HG02840 (cell line): ENCODE data around the gene PPP1R3C.

Experiments
- ATAC-seq: cut with Tn5 transposase; IDR thresholded peaks from one replicate; pipeline ENCODE4 v1.9.1; 2021; ENCODE audit warnings: mild to moderate bottlenecking, moderate library complexity, moderate number of reproducible peaks; ENCODE audit not compliant: unreplicated experiment, low FRiP score

The PPP1R3C gene

DNA sequence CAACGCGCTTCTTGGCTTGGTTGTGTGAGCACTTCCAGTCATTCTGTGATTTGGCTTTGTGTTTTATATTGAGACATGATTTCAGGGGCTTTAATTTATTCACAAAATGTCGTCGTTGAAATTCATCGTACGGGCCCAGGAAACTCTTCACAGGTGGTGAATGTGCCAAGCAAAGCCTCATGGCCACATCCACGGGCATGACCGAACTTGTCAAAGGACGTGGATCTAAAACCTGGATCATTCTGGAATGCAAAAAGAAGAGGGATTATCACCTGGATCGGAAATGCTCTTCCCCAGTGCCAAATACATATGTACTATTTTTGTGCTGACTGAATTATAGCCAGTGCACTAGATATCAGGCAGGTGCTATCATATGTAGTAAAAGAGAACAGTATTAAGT, 2.2 kb downstream of the PPP1R3C start:
- no peak for ATAC-seq

DNA sequence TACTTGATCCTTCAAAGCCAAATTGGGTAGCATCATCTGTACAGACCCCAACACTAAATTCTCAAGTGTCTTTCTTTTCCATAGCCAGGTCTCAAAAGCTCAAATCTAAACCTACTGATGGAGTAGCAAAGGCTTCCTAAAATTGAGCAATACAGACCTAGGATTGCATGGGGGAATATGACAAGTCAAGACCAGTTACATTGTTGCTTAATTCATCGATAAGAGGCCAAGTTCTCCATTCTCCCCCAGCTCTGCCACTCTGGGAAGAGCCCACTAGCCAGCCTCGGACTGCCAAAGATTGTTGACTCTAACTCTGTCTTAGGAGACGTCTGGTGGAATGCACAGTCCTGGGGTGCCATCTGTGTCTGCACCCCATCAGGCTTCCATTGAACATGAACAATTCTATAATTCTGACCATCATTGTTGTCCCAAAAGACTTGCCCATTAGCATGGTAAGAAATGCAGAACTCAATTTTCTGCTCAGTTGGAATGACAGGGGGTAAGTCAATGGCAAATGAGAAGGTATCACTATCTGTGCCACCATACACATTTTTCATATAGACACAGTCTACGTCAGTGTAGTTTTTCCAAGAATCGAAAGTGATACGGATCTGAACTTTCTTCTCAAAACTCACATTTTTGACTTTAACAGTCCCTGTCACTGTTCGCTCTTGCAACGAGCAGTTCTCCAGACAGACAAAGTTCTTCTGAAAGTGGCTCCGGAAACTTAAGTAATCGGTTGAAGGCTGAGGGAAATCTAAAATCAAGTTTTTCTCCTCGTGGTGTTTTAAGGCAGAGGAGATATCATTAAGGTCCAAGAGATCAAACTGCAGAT, 2.9 kb downstream of the PPP1R3C start:
- ATAC-seq, result no peak

- ATAC-seq, result no peak
Measured at GRCh38 chr10:91628383-91628782, 4.5 kb downstream of the PPP1R3C start.

DNA sequence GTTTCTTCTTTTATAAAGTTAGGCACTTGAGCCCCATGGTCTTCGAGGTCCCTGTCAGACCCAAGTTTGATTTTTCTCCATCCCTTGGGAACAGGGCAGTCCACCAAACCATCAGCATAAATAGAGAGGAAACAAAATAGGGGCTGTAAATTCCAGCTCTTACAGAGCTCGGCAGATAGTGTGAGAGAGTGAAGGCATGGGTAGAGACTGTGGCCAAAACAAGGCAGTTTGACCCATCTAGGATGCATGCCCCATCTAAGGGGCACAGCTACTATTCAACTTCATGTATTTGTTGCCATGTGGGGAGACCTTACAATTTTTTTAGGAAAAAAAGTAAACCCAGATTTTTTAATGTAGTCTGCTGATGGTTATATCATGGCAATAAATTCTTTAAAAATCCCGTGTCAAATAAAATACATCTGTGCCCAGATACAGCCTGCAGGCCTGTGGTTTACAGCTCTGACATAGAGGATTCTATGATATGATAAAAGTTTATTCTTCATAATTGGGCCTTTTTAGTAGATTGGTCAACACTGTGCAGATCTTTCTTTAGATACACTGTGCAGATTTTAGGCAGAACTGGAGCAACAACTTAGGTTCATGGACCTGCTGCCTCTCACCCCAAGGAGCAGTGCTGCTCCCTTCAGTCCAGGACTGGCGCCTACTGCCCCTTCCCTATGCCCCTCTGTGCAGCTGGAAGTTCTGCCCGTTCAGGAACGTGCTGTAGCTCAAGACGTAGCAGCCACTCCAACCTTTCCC, 5.3 kb downstream of the PPP1R3C start:
- no peak for ATAC-seq

DNA sequence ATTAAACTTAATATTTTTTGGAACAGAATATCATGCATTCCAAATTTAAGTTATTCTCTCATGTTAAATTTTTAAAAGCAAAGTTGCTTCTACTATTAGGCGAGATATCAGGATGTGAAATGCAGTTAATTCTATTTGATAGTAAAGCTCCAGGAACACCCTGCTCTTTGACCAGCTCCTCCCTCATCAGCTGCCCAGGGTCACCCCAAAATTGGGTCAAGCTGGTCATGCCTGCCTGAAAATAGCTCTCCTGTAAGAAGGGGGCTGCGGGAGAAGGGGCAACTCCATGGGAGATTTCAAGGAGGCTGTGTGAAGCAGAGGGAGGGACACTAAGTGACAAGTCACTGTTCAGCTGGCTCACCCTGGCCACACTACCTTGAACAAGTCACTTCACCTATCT, 5.9 kb downstream of the PPP1R3C start:
- no peak for ATAC-seq

GRCh38 chr10:91624633-91625032, 8.2 kb downstream of the PPP1R3C start:
- no peak for ATAC-seq

- ATAC-seq, result no peak
Measured at GRCh38 chr10:91622601-91623000, 10.3 kb downstream of the PPP1R3C start.

- no peak for ATAC-seq
Measured at GRCh38 chr10:91621483-91622113, 11.3 kb downstream of the PPP1R3C start.

DNA sequence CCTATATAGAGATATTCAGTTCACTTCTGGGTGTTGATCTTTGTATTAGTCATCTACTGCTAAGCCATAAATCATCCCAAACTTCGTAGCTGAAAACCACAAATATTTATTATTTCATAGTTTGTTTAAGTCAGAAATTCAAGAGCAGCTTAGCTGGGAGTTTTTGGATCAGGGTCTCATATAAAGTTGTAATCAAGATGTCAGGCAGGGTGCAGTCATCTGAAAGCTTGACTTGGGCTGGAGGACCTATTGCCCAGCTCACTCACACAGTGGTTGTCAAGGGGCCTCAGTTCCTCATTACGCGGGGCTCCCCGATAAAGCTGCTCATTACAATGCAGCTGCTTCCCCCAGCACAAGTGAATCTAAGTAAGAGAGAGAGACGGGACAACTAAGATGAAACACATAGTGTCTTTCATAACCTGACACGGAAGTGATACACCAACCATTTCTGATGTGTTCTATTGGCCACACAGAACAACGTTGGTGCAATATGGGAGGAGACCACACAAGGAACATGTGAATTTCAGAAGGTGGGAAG, 15.7 kb downstream of the PPP1R3C start:
- ATAC-seq, result no peak

DNA sequence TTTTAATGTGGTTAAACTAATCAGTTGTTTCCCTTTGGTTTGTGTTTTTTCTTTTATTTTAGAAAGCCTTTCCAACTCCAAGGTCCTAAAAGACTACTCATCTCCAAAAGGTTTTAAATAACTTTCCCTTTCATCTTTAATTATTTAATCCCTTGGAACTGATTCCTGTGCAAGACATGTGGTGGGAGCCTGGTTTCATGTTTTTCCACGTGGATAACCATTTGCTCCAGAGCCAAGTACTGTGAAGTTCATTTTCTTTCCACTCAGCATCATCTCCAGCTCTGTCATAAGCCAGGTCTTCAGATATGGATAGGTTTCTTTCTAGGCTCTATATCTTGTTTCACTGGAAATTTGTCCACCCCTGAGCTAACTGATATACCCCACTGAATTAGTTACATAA, 16.7 kb downstream of the PPP1R3C start:
- ATAC-seq, result no peak

GRCh38 chr10:91614225-91614624, 18.6 kb downstream of the PPP1R3C start:
- ATAC-seq, result no peak

- ATAC-seq, result no peak
Measured at GRCh38 chr10:91613411-91614187, 19.3 kb downstream of the PPP1R3C start.

DNA sequence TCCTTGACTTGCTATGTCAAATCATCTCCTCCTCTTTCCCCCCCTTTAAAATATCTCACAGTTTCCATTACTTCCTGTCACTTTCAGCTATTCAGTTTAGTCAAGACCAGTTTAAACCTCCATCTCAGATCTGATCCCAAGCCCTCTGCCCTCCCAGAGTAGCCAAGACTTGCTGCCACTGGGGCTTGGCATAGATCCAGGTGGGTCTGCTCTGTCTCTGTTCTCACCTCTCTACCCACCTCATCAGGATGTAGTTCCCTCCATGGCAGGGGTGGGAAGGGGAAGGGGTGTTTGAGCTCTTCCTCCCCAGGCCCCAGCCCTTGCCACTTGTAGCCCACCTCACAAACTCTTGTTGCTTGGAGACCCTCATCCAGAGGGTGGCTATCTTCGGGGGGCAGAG, 22.0 kb downstream of the PPP1R3C start:
- no peak for ATAC-seq

- no peak for ATAC-seq
Measured at GRCh38 chr10:91610444-91610843, 22.4 kb downstream of the PPP1R3C start.

DNA sequence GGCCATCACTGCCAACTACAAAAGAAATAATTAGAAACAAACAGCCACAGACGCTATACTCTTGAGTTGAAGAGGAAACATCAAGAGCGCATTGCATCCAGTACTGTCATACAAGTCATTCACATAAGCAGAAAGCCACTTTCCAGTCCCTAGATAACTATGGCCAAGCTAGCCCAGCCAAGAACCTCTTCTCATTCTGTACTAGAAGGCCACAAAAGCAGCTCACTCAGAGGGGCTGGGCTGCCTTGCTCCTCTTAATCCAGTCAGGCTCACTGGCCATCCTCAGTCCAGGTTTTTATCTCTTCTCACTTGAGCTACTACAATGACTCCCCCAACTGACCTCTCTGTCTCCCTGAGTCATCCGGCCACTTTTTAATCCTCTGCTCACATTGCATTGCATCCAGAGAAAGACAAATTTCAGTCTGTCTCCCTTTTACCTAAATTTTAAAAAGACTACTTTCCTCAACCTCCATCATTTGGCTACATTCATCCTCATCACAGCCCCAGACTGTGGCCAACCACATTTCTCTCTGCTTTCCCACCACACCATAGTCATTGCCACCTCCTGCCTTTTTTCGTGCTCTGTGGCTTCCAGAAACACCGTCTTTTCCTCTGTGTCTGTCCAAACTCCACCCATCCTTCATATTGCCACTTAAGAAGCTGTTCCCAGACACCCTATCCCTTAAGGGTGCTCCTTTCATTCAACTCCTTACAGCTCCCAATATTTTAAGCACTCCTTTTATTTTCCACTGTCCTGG, 25.0 kb downstream of the PPP1R3C start:
- ATAC-seq, result no peak

GRCh38 chr10:91605968-91606367, 26.9 kb downstream of the PPP1R3C start:
- ATAC-seq, result no peak

DNA sequence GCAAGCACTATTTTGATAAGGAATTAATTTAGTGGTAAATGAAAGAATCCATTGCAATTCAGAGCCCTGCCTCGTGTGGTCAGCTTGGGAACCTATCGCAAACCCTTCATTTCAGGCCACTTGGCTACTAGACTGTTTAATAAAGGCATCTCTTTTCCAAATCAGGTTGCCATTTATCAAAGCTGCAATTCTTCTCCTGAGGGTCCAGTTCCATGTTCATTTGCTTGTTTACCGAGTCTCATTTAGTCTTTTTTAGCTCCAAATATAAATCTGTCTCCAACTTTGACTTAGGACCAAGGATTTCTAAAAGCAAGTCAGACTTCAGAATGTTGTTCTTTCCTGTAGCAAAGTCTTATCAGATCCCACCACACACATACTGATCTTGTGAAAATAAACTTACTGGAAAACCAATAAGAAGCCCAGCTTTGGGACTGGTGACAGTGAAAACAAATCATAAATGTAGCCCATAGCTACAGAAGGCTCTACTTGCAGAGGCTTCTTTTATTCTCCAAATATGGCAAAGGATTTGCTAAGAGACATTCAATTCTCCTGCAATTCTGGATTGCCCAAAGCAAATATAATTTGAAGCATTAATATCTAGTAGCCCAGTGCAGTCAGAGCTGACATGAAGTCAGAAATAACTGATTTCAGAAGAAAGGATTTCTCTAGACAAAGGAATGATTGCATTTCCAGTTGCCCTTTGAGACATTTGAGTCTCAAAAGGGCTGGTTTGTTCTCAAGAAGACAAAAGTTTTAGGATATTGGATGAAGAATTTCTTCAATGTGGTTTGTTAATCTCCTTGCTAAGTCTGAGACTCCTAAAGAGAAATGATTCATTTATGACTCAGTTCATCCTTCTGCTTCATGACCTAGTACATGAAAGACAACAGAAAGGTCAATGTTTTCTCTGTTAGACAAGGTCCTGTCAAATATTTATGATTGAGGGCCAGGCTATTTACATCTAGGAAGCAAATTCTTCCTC, 28.0 kb downstream of the PPP1R3C start:
- ATAC-seq, result no peak

DNA sequence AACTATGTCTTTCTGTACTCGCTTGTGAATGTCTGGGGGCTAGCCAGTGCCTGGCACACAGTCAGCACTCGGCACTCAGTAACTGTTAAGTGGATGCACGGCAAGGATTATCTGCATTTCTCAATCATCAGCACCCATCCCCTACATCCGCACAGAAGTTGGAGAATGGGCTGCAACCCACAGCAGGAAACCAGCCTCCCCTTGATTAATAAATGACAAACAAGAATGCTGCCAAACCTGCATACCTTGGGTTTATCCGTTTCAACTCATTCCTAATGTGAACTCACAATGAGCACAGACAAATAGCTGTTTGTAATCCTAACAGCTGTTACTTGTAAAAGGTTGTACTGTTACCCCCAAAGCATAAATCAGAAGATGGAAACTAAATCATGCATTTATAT, 28.9 kb downstream of the PPP1R3C start:
- no peak for ATAC-seq
